H9 (cell line): ENCODE results near the gene TACR1. TPM values are rescaled to one million over a fixed set of nuclear protein-coding genes. Genes with fewer than 3 reads are reported as not detected.

ENCODE experiments used
- DNase-seq: peaks from one replicate; pipeline ENCODE4 v3.0.0-alpha.2; 2017
- H2AFZ ChIP-seq: one replicate; pipeline ENCODE4 v1.6.1; 2013; ENCODE audit warnings: mild to moderate bottlenecking, low read length, control low read depth, moderate library complexity
- H2AK5ac ChIP-seq: 2 replicates; pipeline ENCODE4 v1.6.1; 2013; ENCODE audit warnings: low read length, control low read depth, mixed read lengths; ENCODE audit not compliant: insufficient read length
- H2BK120ac ChIP-seq: one replicate; pipeline ENCODE4 v1.6.1; 2013; ENCODE audit warnings: low read depth, mild to moderate bottlenecking, low read length, control low read depth, inconsistent platforms; ENCODE audit not compliant: poor library complexity, severe bottlenecking
- H2BK12ac ChIP-seq: 2 replicates; pipeline ENCODE4 v1.6.1; 2013; ENCODE audit warnings: low read length, control low read depth, mixed read lengths, low read depth; ENCODE audit not compliant: insufficient read length
- H2BK15ac ChIP-seq: 2 replicates; pipeline ENCODE4 v1.6.1; 2013; ENCODE audit warnings: low read depth, low read length, control low read depth
- H2BK20ac ChIP-seq: one replicate; pipeline ENCODE4 v1.6.1; 2013; ENCODE audit warnings: low read depth, mild to moderate bottlenecking, low read length, control low read depth, inconsistent platforms; ENCODE audit not compliant: poor library complexity, severe bottlenecking
- H2BK5ac ChIP-seq: 2 replicates; pipeline ENCODE4 v1.6.1; 2013; ENCODE audit warnings: low read length, control low read depth, mixed read lengths; ENCODE audit not compliant: insufficient read length
- H3K14ac ChIP-seq: 2 replicates; pipeline ENCODE4 v1.6.1; 2013; ENCODE audit warnings: low read length, control low read depth; ENCODE audit not compliant: insufficient read depth
- H3K18ac ChIP-seq: 2 replicates; pipeline ENCODE4 v1.6.1; 2013; ENCODE audit warnings: low read depth, mild to moderate bottlenecking, mixed read lengths, low read length, control low read depth; ENCODE audit not compliant: insufficient read length
- H3K23ac ChIP-seq: 2 replicates; pipeline ENCODE4 v1.6.1; 2013; ENCODE audit warnings: low read length, control low read depth, mixed read lengths, low read depth; ENCODE audit not compliant: insufficient read length
- H3K23me2 ChIP-seq: 2 replicates; pipeline ENCODE4 v1.6.1; 2013; ENCODE audit warnings: low read depth, mild to moderate bottlenecking, mixed read lengths, low read length, control low read depth; ENCODE audit not compliant: insufficient read length, poor library complexity, severe bottlenecking
- H3K27ac ChIP-seq: 2 replicates; pipeline ENCODE4 v1.5.1; 2013; ENCODE audit warnings: low read length, control low read depth, mixed read lengths, low read depth; ENCODE audit not compliant: insufficient read length
- H3K27me3 ChIP-seq: 2 replicates; pipeline ENCODE4 v1.6.1; 2013; ENCODE audit warnings: low read length, control low read depth, inconsistent platforms; ENCODE audit not compliant: insufficient read depth
- H3K4ac ChIP-seq: 2 replicates; pipeline ENCODE4 v1.6.1; 2013; ENCODE audit warnings: low read depth, mild to moderate bottlenecking, control low read depth, inconsistent platforms, low read length, moderate library complexity
- H3K4me1 ChIP-seq: 2 replicates; pipeline ENCODE4 v1.6.1; 2013; ENCODE audit warnings: low read length, control low read depth, inconsistent platforms; ENCODE audit not compliant: insufficient read depth
- H3K4me2 ChIP-seq: 2 replicates; pipeline ENCODE4 v1.6.1; 2013; ENCODE audit warnings: low read length, control low read depth, mixed read lengths; ENCODE audit not compliant: insufficient read length, insufficient read depth
- H3K56ac ChIP-seq: 2 replicates; pipeline ENCODE4 v1.6.1; 2013; ENCODE audit warnings: low read depth, mild to moderate bottlenecking, mixed read lengths, low read length, control low read depth; ENCODE audit not compliant: insufficient read length
- H3K79me1 ChIP-seq: 2 replicates; pipeline ENCODE4 v1.6.1; 2013; ENCODE audit warnings: low read depth, mild to moderate bottlenecking, moderate library complexity, low read length, control low read depth, inconsistent platforms; ENCODE audit not compliant: insufficient read depth, poor library complexity, severe bottlenecking
- H3K79me2 ChIP-seq: 2 replicates; pipeline ENCODE4 v1.6.1; 2013; ENCODE audit warnings: low read length, control low read depth, inconsistent platforms; ENCODE audit not compliant: insufficient read depth
- H3K9ac ChIP-seq: 2 replicates; pipeline ENCODE4 v1.6.1; 2013; ENCODE audit warnings: low read length, control low read depth, mixed read lengths; ENCODE audit not compliant: insufficient read length; ENCODE audit errors: extremely low read depth
- H3K9me3 ChIP-seq: one replicate; pipeline ENCODE4 v1.6.1; 2013; ENCODE audit warnings: low read depth, low read length, inconsistent platforms; ENCODE audit not compliant: control insufficient read depth
- H3T11ph ChIP-seq: one replicate; pipeline ENCODE4 v1.6.1; 2013; ENCODE audit warnings: mild to moderate bottlenecking, low read length, control low read depth, inconsistent platforms
- H4K20me1 ChIP-seq: one replicate; pipeline ENCODE4 v1.6.1; 2013; ENCODE audit not compliant: control insufficient read depth, insufficient read length, insufficient read depth
- H4K5ac ChIP-seq: 2 replicates; pipeline ENCODE4 v1.6.1; 2013; ENCODE audit warnings: low read depth, mild to moderate bottlenecking, mixed read lengths, low read length, control low read depth; ENCODE audit not compliant: insufficient read length
- H4K8ac ChIP-seq: replicated peaks from 2 replicates; pipeline ENCODE4 v1.6.1; 2013; ENCODE audit warnings: low read length, control low read depth, mixed read lengths, low read depth; ENCODE audit not compliant: insufficient read length
- H4K91ac ChIP-seq: 2 replicates; pipeline ENCODE4 v1.6.1; 2013; ENCODE audit warnings: low read depth, mild to moderate bottlenecking, moderate library complexity, mixed read lengths, low read length, control low read depth; ENCODE audit not compliant: insufficient read length
- H3K27ac Mint-ChIP-seq, 3 experiments: 2 replicates in 2 of 3; 3 replicates in 1 of 3; pipeline ENCODE4 v1.8.0; 2020 to 2021; ENCODE audit warnings: mixed read lengths in 3 of 3, mild to moderate bottlenecking in 1 of 3, moderate library complexity in 1 of 3
- H3K27me3 Mint-ChIP-seq: 2 replicates; pipeline ENCODE4 v1.8.0; 2021; ENCODE audit warnings: low read depth, mild to moderate bottlenecking, moderate library complexity, mixed read lengths
- H3K36me3 Mint-ChIP-seq, 3 experiments: 2 replicates in 2 of 3; 3 replicates in 1 of 3; pipeline ENCODE4 v1.8.0; 2020 to 2021; ENCODE audit warnings: low read depth in 3 of 3, mixed read lengths in 3 of 3; ENCODE audit not compliant: insufficient read depth in 1 of 3
- H3K4me1 Mint-ChIP-seq, 2 experiments: 2 replicates each; pipeline ENCODE4 v1.8.0; 2020; ENCODE audit warnings: mixed read lengths in 2 of 2
- H3K4me3 Mint-ChIP-seq, 2 experiments: 2 replicates in 1 of 2; 3 replicates in 1 of 2; pipeline ENCODE4 v1.8.0; 2020 to 2021; ENCODE audit warnings: mild to moderate bottlenecking in 2 of 2, mixed read lengths in 2 of 2, moderate library complexity in 1 of 2
- H3K9me3 Mint-ChIP-seq, 2 experiments: 2 replicates in 1 of 2; 3 replicates in 1 of 2; pipeline ENCODE4 v1.8.0; 2020; ENCODE audit warnings: mild to moderate bottlenecking in 2 of 2, mixed read lengths in 2 of 2, moderate library complexity in 1 of 2
- WGBS: extraction: QIAGEN DNeasy Blood & Tissue Kit; methylation state at CpG from one replicate; pipeline ENCODE4 v1.1.7; 2013; ENCODE audit warnings: missing lambda C conversion rate, low lambda C conversion rate, mixed read lengths; ENCODE audit not compliant: insufficient read length; ENCODE audit errors: extremely low coverage; 5-methylcytosine and 5-hydroxymethylcytosine counted together
- total RNA-seq: library from RNA; stranded (reverse); gene quantifications from 2 replicates; pipeline ENCODE4 v1.2.1, GENCODE V29; 2021
- TF ChIP-seq, protein P1 (sequence below): fragments of 200-600 bp; sonication (generic); conservative IDR thresholded peaks from 3 replicates; pipeline ENCODE4 v1.8.0; 2021; ENCODE audit warnings: antibody characterized with exemption, mild to moderate bottlenecking

Gene TACR1
- total RNA-seq, 1 experiment from 2014 or later = 1.4 TPM

DNA sequence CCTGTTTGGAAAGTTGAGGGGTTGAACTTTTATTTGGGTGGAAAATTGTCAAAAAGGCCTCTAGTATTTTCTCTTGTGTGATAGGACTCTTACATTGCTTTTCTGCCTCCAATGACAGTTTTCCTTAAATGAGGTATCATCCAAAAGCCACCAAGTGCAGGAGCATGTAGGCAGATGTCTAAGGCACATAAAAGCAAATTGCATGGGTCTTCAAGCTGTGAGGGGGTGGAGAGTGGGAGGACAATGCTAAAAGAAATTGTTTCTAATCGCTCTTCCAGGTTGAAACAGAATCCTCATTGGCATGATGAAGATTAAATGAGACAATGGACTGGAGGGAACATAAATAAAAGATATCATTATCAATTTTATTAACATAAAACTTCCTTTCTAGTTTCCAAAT, 6.8 kb downstream of the TACR1 start:
- no peaks in the 10 kb centered on the region for H3K9me3 Mint-ChIP-seq
- no peaks in the 10 kb centered on the region; the same call in 1 of the 2 replicates for H3K27me3 ChIP-seq

More for the DNA sequence above, 6.8 kb downstream of the TACR1 start:
- H3K9ac ChIP-seq = no peak overlapping the region
- H4K8ac ChIP-seq = no peak overlapping the region
- H3K18ac ChIP-seq = no peak overlapping the region
- H3K4me2 ChIP-seq = no peak overlapping the region
- H3K4me3 Mint-ChIP-seq = no peak overlapping the region
- no peak overlapping the region for H2AK5ac ChIP-seq
- no peak overlapping the region for H3K23ac ChIP-seq
- no CpG with 5 or more reads among the region's 1 CpG for WGBS
- no peak for DNase-seq
- peaks cover 3% of the 10 kb centered on the region for H4K20me1 ChIP-seq
- no peak overlapping the region for H3K27ac Mint-ChIP-seq
- H3K14ac ChIP-seq = no peak overlapping the region
- H2BK120ac ChIP-seq = no peak overlapping the region
- H3K36me3 Mint-ChIP-seq = no peaks in the 10 kb centered on the region
- no peak overlapping the region for H4K5ac ChIP-seq
- TF ChIP-seq, protein P1, sequence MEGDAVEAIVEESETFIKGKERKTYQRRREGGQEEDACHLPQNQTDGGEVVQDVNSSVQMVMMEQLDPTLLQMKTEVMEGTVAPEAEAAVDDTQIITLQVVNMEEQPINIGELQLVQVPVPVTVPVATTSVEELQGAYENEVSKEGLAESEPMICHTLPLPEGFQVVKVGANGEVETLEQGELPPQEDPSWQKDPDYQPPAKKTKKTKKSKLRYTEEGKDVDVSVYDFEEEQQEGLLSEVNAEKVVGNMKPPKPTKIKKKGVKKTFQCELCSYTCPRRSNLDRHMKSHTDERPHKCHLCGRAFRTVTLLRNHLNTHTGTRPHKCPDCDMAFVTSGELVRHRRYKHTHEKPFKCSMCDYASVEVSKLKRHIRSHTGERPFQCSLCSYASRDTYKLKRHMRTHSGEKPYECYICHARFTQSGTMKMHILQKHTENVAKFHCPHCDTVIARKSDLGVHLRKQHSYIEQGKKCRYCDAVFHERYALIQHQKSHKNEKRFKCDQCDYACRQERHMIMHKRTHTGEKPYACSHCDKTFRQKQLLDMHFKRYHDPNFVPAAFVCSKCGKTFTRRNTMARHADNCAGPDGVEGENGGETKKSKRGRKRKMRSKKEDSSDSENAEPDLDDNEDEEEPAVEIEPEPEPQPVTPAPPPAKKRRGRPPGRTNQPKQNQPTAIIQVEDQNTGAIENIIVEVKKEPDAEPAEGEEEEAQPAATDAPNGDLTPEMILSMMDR = no peak
- H3K56ac ChIP-seq = no peak overlapping the region
- H2BK5ac ChIP-seq = no peak overlapping the region
- no peak overlapping the region for H3K27ac ChIP-seq
- no peak overlapping the region for H2BK12ac ChIP-seq
- H3K9me3 ChIP-seq = no peaks in the 10 kb centered on the region
- no peak overlapping the region for H4K91ac ChIP-seq
- no peak overlapping the region for H2AFZ ChIP-seq
- H3K79me2 ChIP-seq = no peaks in the 10 kb centered on the region
- H3K4ac ChIP-seq = no peak overlapping the region
- H3K4me1 ChIP-seq = peaks cover 3% of the 10 kb centered on the region; the same call in 1 of the 2 replicates
- peaks cover 24% of the 10 kb centered on the region for H3K27me3 Mint-ChIP-seq
- no peak overlapping the region for H2BK15ac ChIP-seq
- H2BK20ac ChIP-seq = no peak overlapping the region
- H3K4me1 Mint-ChIP-seq = peaks cover 17 to 26% of the 10 kb centered on the region in 2 experiments
- no peak overlapping the region for H3T11ph ChIP-seq
- no peaks in the 10 kb centered on the region for H3K23me2 ChIP-seq
- H3K79me1 ChIP-seq = no peaks in the 10 kb centered on the region
